OCI-LY1 (cell line): ENCODE data around the gene TBX5.

Experiments
- H2AFZ ChIP-seq: fragments of 200-600 bp; sonication (generic), shearing (Covaris generic); 2 replicates; pipeline ENCODE4 v1.6.0; 2014; ENCODE audit warnings: antibody characterized with exemption, mild to moderate bottlenecking, low read length
- H3F3A ChIP-seq: fragments of 200-600 bp; sonication (generic), shearing (Covaris generic); 2 replicates; pipeline ENCODE4 v1.6.0; 2014; ENCODE audit warnings: mild to moderate bottlenecking, antibody characterized with exemption, low read length, moderate library complexity; ENCODE audit not compliant: insufficient read depth
- H3K27ac ChIP-seq: fragments of 200-600 bp; sonication (generic); 2 replicates; pipeline ENCODE4 v1.5.1; 2014; ENCODE audit warnings: low read length, mixed run types, mild to moderate bottlenecking, low read depth; ENCODE audit not compliant: poor library complexity, severe bottlenecking
- H3K27me3 ChIP-seq: fragments of 200-600 bp; sonication (generic); 2 replicates; pipeline ENCODE4 v1.6.0; 2014; ENCODE audit warnings: antibody characterized with exemption, mild to moderate bottlenecking, low read length, moderate library complexity; ENCODE audit not compliant: insufficient read depth
- H3K36me3 ChIP-seq: fragments of 200-600 bp; sonication (generic); 2 replicates; pipeline ENCODE4 v1.6.1; 2014; ENCODE audit warnings: mild to moderate bottlenecking, antibody characterized with exemption, low read length, moderate library complexity, mixed read lengths; ENCODE audit not compliant: insufficient read depth
- H3K4me1 ChIP-seq: fragments of 200-600 bp; sonication (generic); 2 replicates; pipeline ENCODE4 v1.5.1; 2014; ENCODE audit warnings: mild to moderate bottlenecking, low read length, moderate library complexity; ENCODE audit not compliant: insufficient read depth, severe bottlenecking
- H3K4me2 ChIP-seq: fragments of 200-600 bp; sonication (generic), shearing (Covaris generic); 2 replicates; pipeline ENCODE4 v1.6.1; 2014; ENCODE audit warnings: low read length
- H3K4me3 ChIP-seq: fragments of 200-600 bp; sonication (generic); 2 replicates; pipeline ENCODE4 v1.5.1; 2014; ENCODE audit warnings: low read length, low read depth, mild to moderate bottlenecking, mixed read lengths; ENCODE audit not compliant: poor library complexity, severe bottlenecking
- H3K79me2 ChIP-seq: fragments of 200-600 bp; shearing (Covaris generic); 2 replicates; pipeline ENCODE4 v1.6.1; 2016; ENCODE audit warnings: mixed run types, low read length, mixed read lengths; ENCODE audit not compliant: insufficient read depth
- H3K9ac ChIP-seq: fragments of 200-600 bp; sonication (generic), shearing (Covaris generic); 2 replicates; pipeline ENCODE4 v1.6.1; 2014; ENCODE audit warnings: mild to moderate bottlenecking, low read length, mixed read lengths
- H3K9me2 ChIP-seq: fragments of 200-600 bp; sonication (generic), shearing (Covaris generic); 2 replicates; pipeline ENCODE4 v1.6.1; 2014; ENCODE audit warnings: low read depth, mild to moderate bottlenecking, low read length, mixed read lengths
- H3K9me3 ChIP-seq: fragments of 200-600 bp; shearing (Covaris generic); 2 replicates; pipeline ENCODE4 v1.6.1; 2014; ENCODE audit warnings: low read length, mixed read lengths
- H4K20me1 ChIP-seq: fragments of 200-600 bp; sonication (generic), shearing (Covaris generic); 2 replicates; pipeline ENCODE4 v1.6.0; 2016; ENCODE audit warnings: mild to moderate bottlenecking, low read length; ENCODE audit not compliant: insufficient read depth
- CTCF ChIP-seq: fragments of 200-600 bp; sonication (generic), shearing (Covaris generic); IDR thresholded peaks from 2 replicates; pipeline ENCODE4 v1.5.1; 2017; ENCODE audit warnings: mild to moderate bottlenecking, antibody characterized with exemption, low read length, moderate library complexity, mixed read lengths
- EZH2 ChIP-seq: fragments of 200-600 bp; sonication (generic), shearing (Covaris generic); IDR thresholded peaks from 2 replicates; pipeline ENCODE4 v1.8.0; 2017; ENCODE audit warnings: borderline replicate concordance, mixed run types, mild to moderate bottlenecking, antibody characterized with exemption, low read length, moderate library complexity, mixed read lengths

TBX5 gene

GRCh38 chr12:114403011-114403689 is 2.8 kb downstream of the TBX5 start:
- Histone ChIP-seq H3K4me3 (no peak overlapping the region), H3K36me3 (no peaks in the 10 kb centered on the region), H2AFZ (no peak overlapping the region), H3K9me2 (no peaks in the 10 kb centered on the region), H3K27me3 (no peaks in the 10 kb centered on the region; the same call in 1 of the 2 replicates), H4K20me1 (no peaks in the 10 kb centered on the region), H3K9ac (no peak overlapping the region), H3K79me2 (no peaks in the 10 kb centered on the region), H3K9me3 (no peaks in the 10 kb centered on the region), H3K27ac (no peak overlapping the region), H3K4me1 (no peaks in the 10 kb centered on the region), H3K4me2 (no peak overlapping the region), H3F3A (no peaks in the 10 kb centered on the region)
- no peak for TF ChIP-seq EZH2
- TF ChIP-seq CTCF = no peak

- no peak for TF ChIP-seq EZH2
- no peak for TF ChIP-seq CTCF
- H3F3A ChIP-seq = no peaks in the 10 kb centered on the region
- no peak overlapping the region for H3K4me2 ChIP-seq
- no peaks in the 10 kb centered on the region for H3K9me2 ChIP-seq
- H3K36me3 ChIP-seq = no peaks in the 10 kb centered on the region
- no peak overlapping the region for H3K4me3 ChIP-seq
- no peak overlapping the region for H3K27ac ChIP-seq
- H3K4me1 ChIP-seq = no peaks in the 10 kb centered on the region
- H3K9ac ChIP-seq = no peak overlapping the region
- H3K9me3 ChIP-seq = no peaks in the 10 kb centered on the region
- H3K27me3 ChIP-seq = no peaks in the 10 kb centered on the region; the same call in 1 of the 2 replicates
- no peaks in the 10 kb centered on the region for H4K20me1 ChIP-seq
- H3K79me2 ChIP-seq = no peaks in the 10 kb centered on the region
- H2AFZ ChIP-seq = no peak overlapping the region
Measured at GRCh38 chr12:114402084-114402717, 3.7 kb downstream of the TBX5 start.

GRCh38 chr12:114401328-114402083 is 4.4 kb downstream of the TBX5 start:
- no peak overlapping the region for H3K4me2 ChIP-seq
- no peaks in the 10 kb centered on the region for H3K9me2 ChIP-seq
- H3K27ac ChIP-seq = no peak overlapping the region
- no peaks in the 10 kb centered on the region for H3K36me3 ChIP-seq
- no peaks in the 10 kb centered on the region for H3K9me3 ChIP-seq
- no peaks in the 10 kb centered on the region for H3K79me2 ChIP-seq
- H4K20me1 ChIP-seq = no peaks in the 10 kb centered on the region
- H3K4me3 ChIP-seq = no peak overlapping the region
- no peak for TF ChIP-seq CTCF
- TF ChIP-seq EZH2 = no peak
- H3K27me3 ChIP-seq = no peaks in the 10 kb centered on the region; the same call in 1 of the 2 replicates
- H3K9ac ChIP-seq = no peak overlapping the region
- no peaks in the 10 kb centered on the region for H3K4me1 ChIP-seq
- no peak overlapping the region for H2AFZ ChIP-seq
- no peaks in the 10 kb centered on the region for H3F3A ChIP-seq
